ENCODE results near the gene CYTH2.

CYTH2 gene

DNA sequence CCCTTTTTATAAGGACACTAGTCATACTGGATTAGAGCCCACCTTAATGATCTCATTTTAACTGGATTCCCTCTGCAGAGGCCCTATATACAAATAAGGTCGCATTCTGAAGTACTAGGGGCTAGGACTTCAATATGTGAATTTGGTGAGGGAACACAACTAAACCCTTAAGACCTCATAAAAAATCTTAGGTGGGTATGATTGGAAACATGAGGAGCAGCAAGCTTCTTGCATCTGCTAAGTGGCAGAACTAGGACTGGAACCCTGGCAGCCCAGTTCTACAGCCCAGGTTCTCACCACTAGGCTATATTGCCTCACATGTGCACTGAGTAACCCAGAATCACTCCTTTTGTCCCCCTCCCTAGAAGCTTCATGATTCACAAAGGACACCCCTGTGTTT, 40.5 kb upstream of the CYTH2 start:
- Histone ChIP-seq H3F3A (ENCODE audit: insufficient read depth) (no peaks in the 10 kb centered on the region), H3K27ac (ENCODE audit: low read depth, low read length) (no peak overlapping the region), H2AFZ (ENCODE audit: low read depth, low read length, severe bottlenecking) (no peak overlapping the region), H3K27me3 (ENCODE audit: low read length) (no peaks in the 10 kb centered on the region), H3K79me2 (ENCODE audit: insufficient read depth, low read length) (no peaks in the 10 kb centered on the region), H3K4me2 (ENCODE audit: low read depth, low read length, poor library complexity, severe bottlenecking) (no peak overlapping the region), H3K4me3 (ENCODE audit: insufficient read depth, low read length, poor library complexity, severe bottlenecking) (no peak overlapping the region), H3K9me2 (replicated peaks; ENCODE audit: insufficient read depth, low read length) (no peaks in the 10 kb centered on the region), H3K9ac (ENCODE audit: low read length) (no peak overlapping the region), H4K20me1 (ENCODE audit: low read depth, low read length) (no peaks in the 10 kb centered on the region), H3K36me3 (ENCODE audit: low read length) (no peaks in the 10 kb centered on the region), H3K9me3 (ENCODE audit: insufficient read depth, low read length) (no peaks in the 10 kb centered on the region)
- TF ChIP-seq EZH2phosphoT487 (conservative IDR thresholded peaks at IDR 0.05; ENCODE audit: low read length) (no peak), CTCF (IDR thresholded peaks at IDR 0.05; ENCODE audit: insufficient read depth, low read length, poor library complexity, severe bottlenecking) (no peak)

DNA sequence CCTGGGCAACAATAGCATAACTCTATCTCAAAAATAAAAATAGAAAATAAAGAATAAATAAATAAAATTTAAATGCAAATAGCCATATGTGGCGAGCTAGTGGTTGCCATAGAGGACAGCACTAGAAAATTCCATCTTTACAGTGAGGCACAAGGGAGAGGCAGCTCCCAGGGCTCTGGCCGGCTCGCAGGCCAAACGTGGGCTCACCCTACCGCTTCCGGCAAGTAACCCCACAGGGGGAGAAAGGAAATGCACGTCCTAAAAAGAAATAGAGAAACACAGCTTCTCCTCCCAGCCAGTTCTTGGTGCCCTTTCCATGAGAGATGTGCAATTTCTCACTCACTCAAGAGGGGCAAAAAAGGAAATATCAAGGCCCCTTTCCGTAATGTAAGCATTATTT, 35.8 kb upstream of the CYTH2 start:
- H3K27ac ChIP-seq (ENCODE audit: low read depth, low read length): no peak overlapping the region
- H3K79me2 ChIP-seq (ENCODE audit: insufficient read depth, low read length): no peaks in the 10 kb centered on the region
- no peak overlapping the region for H3K4me2 ChIP-seq (ENCODE audit: low read depth, low read length, poor library complexity, severe bottlenecking)
- H3K27me3 ChIP-seq (ENCODE audit: low read length): no peaks in the 10 kb centered on the region
- no peaks in the 10 kb centered on the region for H3F3A ChIP-seq (ENCODE audit: insufficient read depth)
- H3K9me3 ChIP-seq (ENCODE audit: insufficient read depth, low read length): no peaks in the 10 kb centered on the region
- H2AFZ ChIP-seq (ENCODE audit: low read depth, low read length, severe bottlenecking): no peak overlapping the region
- TF ChIP-seq EZH2phosphoT487 (conservative IDR thresholded peaks at IDR 0.05; ENCODE audit: low read length): no peak
- H4K20me1 ChIP-seq (ENCODE audit: low read depth, low read length): no peaks in the 10 kb centered on the region
- no peaks in the 10 kb centered on the region for H3K9me2 ChIP-seq (replicated peaks; ENCODE audit: insufficient read depth, low read length)
- H3K9ac ChIP-seq (ENCODE audit: low read length): no peak overlapping the region
- no peaks in the 10 kb centered on the region for H3K36me3 ChIP-seq (ENCODE audit: low read length)
- H3K4me3 ChIP-seq (ENCODE audit: insufficient read depth, low read length, poor library complexity, severe bottlenecking): no peak overlapping the region

GRCh38 chr19:48436586-48436985, 32.6 kb upstream of the CYTH2 start:
- no peaks in the 10 kb centered on the region for H3K27me3 ChIP-seq (ENCODE audit: low read length)
- no peaks in the 10 kb centered on the region for H3F3A ChIP-seq (ENCODE audit: insufficient read depth)
- no peak overlapping the region for H3K9ac ChIP-seq (ENCODE audit: low read length)

More at GRCh38 chr19:48436586-48436985, 32.6 kb upstream of the CYTH2 start:
- no peak for TF ChIP-seq EZH2phosphoT487 (conservative IDR thresholded peaks at IDR 0.05; ENCODE audit: low read length)
- no peak for TF ChIP-seq CTCF (IDR thresholded peaks at IDR 0.05; ENCODE audit: insufficient read depth, low read length, poor library complexity, severe bottlenecking)
- H3K79me2 ChIP-seq (ENCODE audit: insufficient read depth, low read length): no peaks in the 10 kb centered on the region
- H3K36me3 ChIP-seq (ENCODE audit: low read length): no peaks in the 10 kb centered on the region
- no peaks in the 10 kb centered on the region for H3K9me2 ChIP-seq (replicated peaks; ENCODE audit: insufficient read depth, low read length)
- H2AFZ ChIP-seq (ENCODE audit: low read depth, low read length, severe bottlenecking): no peak overlapping the region
- no peak overlapping the region for H3K27ac ChIP-seq (ENCODE audit: low read depth, low read length)
- no peak overlapping the region for H3K4me2 ChIP-seq (ENCODE audit: low read depth, low read length, poor library complexity, severe bottlenecking)
- no peaks in the 10 kb centered on the region for H3K9me3 ChIP-seq (ENCODE audit: insufficient read depth, low read length)
- no peaks in the 10 kb centered on the region for H4K20me1 ChIP-seq (ENCODE audit: low read depth, low read length)
- no peak overlapping the region for H3K4me3 ChIP-seq (ENCODE audit: insufficient read depth, low read length, poor library complexity, severe bottlenecking)
